ENCODE results near the gene CD8B2. TPM values are rescaled to one million over a fixed set of nuclear protein-coding genes. Genes with fewer than 3 reads are reported as not detected.
"Not testable (repeated sequence)": the region's sequence is repeated elsewhere in the genome, so short reads cannot be mapped to it uniquely, and the experiment has no call there.

The CD8B2 gene
- polyA plus RNA-seq, 1 of the 3 experiments (the other 2 are of a cell fraction), result not detected

DNA sequence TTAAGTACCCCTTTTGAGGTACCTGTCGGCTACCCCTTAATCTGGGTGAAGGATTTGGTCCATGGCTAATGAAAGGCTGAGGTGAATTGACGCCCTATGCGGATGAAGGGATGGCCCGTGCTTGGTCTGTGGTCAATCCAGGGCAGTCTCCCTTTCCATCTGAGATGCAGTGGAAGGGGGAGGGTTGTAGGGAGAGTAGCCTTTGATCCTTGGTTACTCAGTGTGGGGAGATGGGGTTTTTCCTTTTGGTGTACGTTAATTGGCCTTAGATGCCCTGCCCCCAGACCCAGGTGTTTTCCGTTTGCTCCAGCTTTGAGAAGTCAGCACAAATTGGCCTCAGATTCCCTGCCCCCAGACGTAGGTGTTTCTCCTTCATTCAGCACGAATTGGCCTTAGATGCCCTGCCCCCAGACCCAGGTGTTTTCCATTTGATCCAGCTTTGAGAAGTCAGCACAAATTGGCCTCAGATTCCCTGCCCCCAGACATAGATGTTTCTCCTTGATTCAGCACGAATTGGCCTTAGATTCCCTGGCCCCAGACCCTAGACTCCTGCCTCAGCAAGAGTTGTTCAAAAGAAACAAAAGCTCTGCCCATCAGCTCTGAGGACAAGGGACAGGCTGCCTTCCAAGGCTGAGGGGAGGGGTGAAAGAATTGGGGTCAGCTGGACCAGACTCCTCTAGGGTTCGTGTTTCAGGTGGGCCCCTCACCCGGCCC lies 21.7 kb downstream of the CD8B2 start:
- H3K27ac ChIP-seq (ENCODE audit: low read depth in 2 of 2, low read length in 1 of 2); H3K9ac ChIP-seq; H3K4me2 ChIP-seq; DNase-seq; H3K9me2 ChIP-seq; H3K4me3 ChIP-seq (ENCODE audit: low read depth in 2 of 2, low read length in 1 of 2); H3K79me2 ChIP-seq (ENCODE audit: insufficient read depth); H2AFZ ChIP-seq (ENCODE audit: low read depth); H3K36me3 ChIP-seq (replicated peaks in 1 of 2; ENCODE audit: control insufficient read depth in 1 of 2, insufficient read depth in 2 of 2, low read length in 1 of 2); H4K20me1 ChIP-seq (ENCODE audit: insufficient read depth); POLR2A ChIA-PET; H3K9me3 ChIP-seq; CTCF ChIA-PET; H3K4me1 ChIP-seq (ENCODE audit: control insufficient read depth in 1 of 2, insufficient read depth in 2 of 2, low read depth in 1 of 2, low read length in 1 of 2); H3K27me3 ChIP-seq (ENCODE audit: insufficient read depth); H3F3A ChIP-seq (replicated peaks; ENCODE audit: insufficient read depth): not testable (repeated sequence)
- WGBS (ENCODE audit: low lambda C conversion rate), result 56% methylated on average over 6 of the region's 11 CpGs

DNA sequence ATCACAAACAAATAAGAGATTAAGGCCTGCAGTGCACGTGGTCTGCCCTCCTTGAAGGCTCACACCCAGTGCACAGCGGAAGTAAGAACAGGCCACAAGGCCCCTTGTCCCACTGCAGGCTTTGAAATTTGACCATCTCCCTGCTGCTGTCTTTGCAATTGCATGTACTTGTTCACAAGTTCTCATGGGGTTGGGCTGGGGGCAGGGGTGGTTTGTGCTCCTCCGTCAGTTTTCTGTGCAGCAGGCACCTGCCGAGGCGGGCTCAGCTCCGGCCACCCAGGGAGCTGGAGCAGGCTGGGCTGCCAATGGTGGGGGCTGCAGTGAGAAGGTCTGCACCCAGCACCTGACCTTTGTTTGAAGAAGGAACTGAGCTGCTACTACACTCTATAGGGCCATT lies 22.2 kb downstream of the CD8B2 start:
- H4K20me1 ChIP-seq (ENCODE audit: insufficient read depth); H3K9ac ChIP-seq; H3K27me3 ChIP-seq (ENCODE audit: insufficient read depth); H3K4me2 ChIP-seq; H3K4me1 ChIP-seq (ENCODE audit: control insufficient read depth in 1 of 2, insufficient read depth in 2 of 2, low read depth in 1 of 2, low read length in 1 of 2); H3K9me3 ChIP-seq; POLR2A ChIA-PET; H2AFZ ChIP-seq (ENCODE audit: low read depth); H3F3A ChIP-seq (replicated peaks; ENCODE audit: insufficient read depth); H3K4me3 ChIP-seq (ENCODE audit: low read depth in 2 of 2, low read length in 1 of 2); H3K36me3 ChIP-seq (replicated peaks in 1 of 2; ENCODE audit: control insufficient read depth in 1 of 2, insufficient read depth in 2 of 2, low read length in 1 of 2); CTCF ChIA-PET; H3K9me2 ChIP-seq; H3K27ac ChIP-seq (ENCODE audit: low read depth in 2 of 2, low read length in 1 of 2); DNase-seq; H3K79me2 ChIP-seq (ENCODE audit: insufficient read depth): not testable (repeated sequence)
- no CpG with 5 or more reads among the region's 6 CpGs for WGBS (ENCODE audit: low lambda C conversion rate)

DNA sequence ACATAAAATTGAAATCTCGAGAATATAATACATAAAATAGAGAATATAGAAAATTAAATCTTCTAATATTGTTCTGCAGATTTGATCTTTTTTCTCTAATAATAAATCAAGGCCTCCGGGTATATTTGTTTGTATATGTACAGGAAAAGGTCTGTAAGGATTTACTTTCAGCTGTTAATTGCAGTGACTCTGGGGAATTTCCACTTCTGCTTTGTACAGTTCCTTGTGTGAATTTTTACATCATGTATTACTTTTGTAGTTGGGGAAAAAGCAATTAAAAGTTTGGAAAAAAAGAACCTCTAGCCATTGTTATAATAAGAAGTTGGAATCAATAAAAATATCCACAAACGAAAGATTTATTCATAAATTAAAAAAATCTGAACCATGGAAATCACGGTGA lies 23.6 kb downstream of the CD8B2 start:
- H3K27me3 ChIP-seq (ENCODE audit: insufficient read depth); H3F3A ChIP-seq (replicated peaks; ENCODE audit: insufficient read depth); H3K4me1 ChIP-seq (ENCODE audit: control insufficient read depth in 1 of 2, insufficient read depth in 2 of 2, low read depth in 1 of 2, low read length in 1 of 2); H3K79me2 ChIP-seq (ENCODE audit: insufficient read depth); H2AFZ ChIP-seq (ENCODE audit: low read depth); H3K9me2 ChIP-seq; H3K9ac ChIP-seq; POLR2A ChIA-PET; H3K4me2 ChIP-seq; DNase-seq; H3K4me3 ChIP-seq (ENCODE audit: low read depth in 2 of 2, low read length in 1 of 2); CTCF ChIA-PET; H4K20me1 ChIP-seq (ENCODE audit: insufficient read depth); H3K27ac ChIP-seq (ENCODE audit: low read depth in 2 of 2, low read length in 1 of 2); H3K9me3 ChIP-seq; H3K36me3 ChIP-seq (replicated peaks in 1 of 2; ENCODE audit: control insufficient read depth in 1 of 2, insufficient read depth in 2 of 2, low read length in 1 of 2): not testable (repeated sequence)
- WGBS (ENCODE audit: low lambda C conversion rate), result 36% methylated on average over 4 of the region's 4 CpGs

DNA sequence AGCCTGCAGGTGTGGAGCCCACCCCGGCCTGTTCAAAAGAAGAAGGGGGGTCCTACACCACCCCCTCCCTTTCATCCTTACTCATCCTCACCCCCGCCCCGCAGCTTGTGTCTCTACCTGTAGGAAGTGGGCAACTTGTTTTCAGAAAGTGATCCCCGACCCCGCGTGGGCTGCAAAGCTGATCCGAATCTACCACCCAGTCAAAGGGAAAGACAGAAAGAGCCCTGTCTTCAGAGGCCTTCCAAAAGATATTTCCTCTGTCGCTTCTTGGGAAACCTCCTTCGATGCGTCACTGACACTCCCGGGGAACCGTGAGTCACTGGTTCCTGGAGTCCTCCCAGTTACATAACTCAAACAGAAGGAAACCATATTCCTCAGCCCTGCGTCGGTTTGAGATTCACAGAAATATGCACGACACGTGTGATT lies 24.3 kb downstream of the CD8B2 start:
- 48% methylated on average over 12 of the region's 16 CpGs for WGBS (ENCODE audit: low lambda C conversion rate)
- H3F3A ChIP-seq (replicated peaks; ENCODE audit: insufficient read depth); H3K4me3 ChIP-seq (ENCODE audit: low read depth in 2 of 2, low read length in 1 of 2); H3K9me3 ChIP-seq; H4K20me1 ChIP-seq (ENCODE audit: insufficient read depth); H3K36me3 ChIP-seq (replicated peaks in 1 of 2; ENCODE audit: control insufficient read depth in 1 of 2, insufficient read depth in 2 of 2, low read length in 1 of 2); H3K4me1 ChIP-seq (ENCODE audit: control insufficient read depth in 1 of 2, insufficient read depth in 2 of 2, low read depth in 1 of 2, low read length in 1 of 2); H3K27ac ChIP-seq (ENCODE audit: low read depth in 2 of 2, low read length in 1 of 2); CTCF ChIA-PET; POLR2A ChIA-PET; H3K9ac ChIP-seq; H3K9me2 ChIP-seq; H2AFZ ChIP-seq (ENCODE audit: low read depth); H3K4me2 ChIP-seq; H3K79me2 ChIP-seq (ENCODE audit: insufficient read depth); H3K27me3 ChIP-seq (ENCODE audit: insufficient read depth); DNase-seq: not testable (repeated sequence)
- peak; percentile 25; the same call in 1 of the 2 replicates for TF ChIP-seq FOSL2 (IDR thresholded peaks at IDR 0.05; ENCODE audit: borderline replicate concordance, low read depth)

DNA sequence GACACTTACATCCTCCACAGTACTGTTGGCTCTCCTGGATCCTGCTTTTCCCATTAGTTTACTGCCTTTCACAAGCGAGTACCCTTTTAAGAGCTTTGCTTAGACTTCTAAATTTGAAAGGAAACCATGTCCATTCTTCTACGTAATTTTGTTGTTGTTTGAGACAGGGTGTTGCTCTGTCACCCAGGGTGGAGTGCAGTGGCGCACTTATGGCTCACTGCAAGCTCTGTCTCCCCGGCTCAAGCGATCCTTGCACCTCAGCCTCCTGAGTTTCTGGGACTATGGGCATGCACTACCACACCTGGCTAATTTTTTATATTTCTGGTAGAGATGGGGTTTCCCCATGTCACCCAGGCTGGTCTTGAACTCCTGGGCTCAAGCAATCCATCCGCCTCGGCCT lies 24.8 kb downstream of the CD8B2 start:
- 60% methylated on average over 7 of the region's 7 CpGs for WGBS (ENCODE audit: low lambda C conversion rate)
- H3K36me3 ChIP-seq (replicated peaks in 1 of 2; ENCODE audit: control insufficient read depth in 1 of 2, insufficient read depth in 2 of 2, low read length in 1 of 2); H3K4me1 ChIP-seq (ENCODE audit: control insufficient read depth in 1 of 2, insufficient read depth in 2 of 2, low read depth in 1 of 2, low read length in 1 of 2); H3K27ac ChIP-seq (ENCODE audit: low read depth in 2 of 2, low read length in 1 of 2); H3K79me2 ChIP-seq (ENCODE audit: insufficient read depth); H3F3A ChIP-seq (replicated peaks; ENCODE audit: insufficient read depth); H3K9me3 ChIP-seq; H3K27me3 ChIP-seq (ENCODE audit: insufficient read depth); H3K4me2 ChIP-seq; H3K9ac ChIP-seq; H3K9me2 ChIP-seq; H3K4me3 ChIP-seq (ENCODE audit: low read depth in 2 of 2, low read length in 1 of 2); DNase-seq; H4K20me1 ChIP-seq (ENCODE audit: insufficient read depth); H2AFZ ChIP-seq (ENCODE audit: low read depth); POLR2A ChIA-PET; CTCF ChIA-PET: not testable (repeated sequence)

DNA sequence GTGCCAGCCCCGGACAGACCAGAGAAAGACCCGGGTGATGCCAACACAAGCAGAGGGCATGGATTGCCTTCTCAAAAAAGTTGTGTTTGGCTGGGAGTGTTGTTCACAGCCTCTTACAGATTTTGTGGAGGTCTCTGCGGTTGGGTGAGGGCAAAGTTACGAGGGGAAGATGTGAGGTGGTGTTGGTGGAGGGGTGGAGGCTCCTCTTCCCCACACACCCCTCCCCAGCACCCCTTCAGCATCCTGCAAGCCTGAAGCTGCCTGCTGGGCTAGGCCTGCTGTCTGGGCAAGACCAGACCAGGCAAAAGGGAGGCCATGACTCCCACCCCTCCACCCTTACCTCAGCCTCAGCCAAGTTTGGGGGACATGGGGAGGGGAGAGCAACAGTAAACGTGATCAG lies 26.2 kb downstream of the CD8B2 start:
- H4K20me1 ChIP-seq (ENCODE audit: insufficient read depth); H3F3A ChIP-seq (replicated peaks; ENCODE audit: insufficient read depth); DNase-seq; H3K27me3 ChIP-seq (ENCODE audit: insufficient read depth); H3K4me2 ChIP-seq; H3K27ac ChIP-seq (ENCODE audit: low read depth in 2 of 2, low read length in 1 of 2); H3K4me3 ChIP-seq (ENCODE audit: low read depth in 2 of 2, low read length in 1 of 2); H3K79me2 ChIP-seq (ENCODE audit: insufficient read depth); H2AFZ ChIP-seq (ENCODE audit: low read depth); H3K9me2 ChIP-seq; H3K36me3 ChIP-seq (replicated peaks in 1 of 2; ENCODE audit: control insufficient read depth in 1 of 2, insufficient read depth in 2 of 2, low read length in 1 of 2); H3K9ac ChIP-seq; POLR2A ChIA-PET; H3K4me1 ChIP-seq (ENCODE audit: control insufficient read depth in 1 of 2, insufficient read depth in 2 of 2, low read depth in 1 of 2, low read length in 1 of 2); H3K9me3 ChIP-seq; CTCF ChIA-PET: not testable (repeated sequence)
- WGBS (ENCODE audit: low lambda C conversion rate), result 67% methylated on average over 1 of the region's 5 CpGs

Measured in SK-N-SH (cell line).